LNCAP (cell line): ENCODE measurements around the gene PROK2.

Experiments used
- TF ChIP-seq, protein P1 (sequence below): fragments of 450-650 bp; IDR thresholded peaks from 2 replicates; pipeline ENCODE4 v1.5.1; 2017; ENCODE audit warnings: mild to moderate bottlenecking

PROK2 gene

DNA sequence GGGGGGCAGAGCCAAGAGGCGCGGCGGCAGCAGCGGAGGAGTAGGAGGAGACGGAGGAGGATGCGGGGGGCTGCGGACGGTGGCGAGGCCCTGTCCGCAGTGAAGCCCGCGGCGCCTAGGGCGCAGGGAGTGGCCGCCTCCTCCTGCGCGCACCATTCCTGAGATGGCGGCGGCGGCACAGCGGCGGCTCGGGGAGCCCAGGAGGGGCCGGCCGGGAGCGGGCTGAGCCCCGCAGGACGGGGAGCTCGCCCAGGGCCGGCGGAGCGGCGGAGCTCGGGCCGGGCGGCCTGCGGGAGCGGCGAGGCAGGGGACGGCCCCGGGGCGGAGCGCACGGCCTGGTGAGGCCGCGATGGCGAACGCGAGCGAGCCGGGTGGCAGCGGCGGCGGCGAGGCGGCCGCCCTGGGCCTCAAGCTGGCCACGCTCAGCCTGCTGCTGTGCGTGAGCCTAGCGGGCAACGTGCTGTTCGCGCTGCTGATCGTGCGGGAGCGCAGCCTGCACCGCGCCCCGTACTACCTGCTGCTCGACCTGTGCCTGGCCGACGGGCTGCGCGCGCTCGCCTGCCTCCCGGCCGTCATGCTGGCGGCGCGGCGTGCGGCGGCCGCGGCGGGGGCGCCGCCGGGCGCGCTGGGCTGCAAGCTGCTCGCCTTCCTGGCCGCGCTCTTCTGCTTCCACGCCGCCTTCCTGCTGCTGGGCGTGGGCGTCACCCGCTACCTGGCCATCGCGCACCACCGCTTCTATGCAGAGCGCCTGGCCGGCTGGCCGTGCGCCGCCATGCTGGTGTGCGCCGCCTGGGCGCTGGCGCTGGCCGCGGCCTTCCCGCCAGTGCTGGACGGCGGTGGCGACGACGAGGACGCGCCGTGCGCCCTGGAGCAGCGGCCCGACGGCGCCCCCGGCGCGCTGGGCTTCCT lies 31.0 kb downstream of the PROK2 start, which contains the start of gene GPR27:
GPR27 (plus strand) TSS at position 155 of the 909 bp plus-strand sequence; CDS start at position 350, 195 bp downstream.
- TF ChIP-seq, protein P1, sequence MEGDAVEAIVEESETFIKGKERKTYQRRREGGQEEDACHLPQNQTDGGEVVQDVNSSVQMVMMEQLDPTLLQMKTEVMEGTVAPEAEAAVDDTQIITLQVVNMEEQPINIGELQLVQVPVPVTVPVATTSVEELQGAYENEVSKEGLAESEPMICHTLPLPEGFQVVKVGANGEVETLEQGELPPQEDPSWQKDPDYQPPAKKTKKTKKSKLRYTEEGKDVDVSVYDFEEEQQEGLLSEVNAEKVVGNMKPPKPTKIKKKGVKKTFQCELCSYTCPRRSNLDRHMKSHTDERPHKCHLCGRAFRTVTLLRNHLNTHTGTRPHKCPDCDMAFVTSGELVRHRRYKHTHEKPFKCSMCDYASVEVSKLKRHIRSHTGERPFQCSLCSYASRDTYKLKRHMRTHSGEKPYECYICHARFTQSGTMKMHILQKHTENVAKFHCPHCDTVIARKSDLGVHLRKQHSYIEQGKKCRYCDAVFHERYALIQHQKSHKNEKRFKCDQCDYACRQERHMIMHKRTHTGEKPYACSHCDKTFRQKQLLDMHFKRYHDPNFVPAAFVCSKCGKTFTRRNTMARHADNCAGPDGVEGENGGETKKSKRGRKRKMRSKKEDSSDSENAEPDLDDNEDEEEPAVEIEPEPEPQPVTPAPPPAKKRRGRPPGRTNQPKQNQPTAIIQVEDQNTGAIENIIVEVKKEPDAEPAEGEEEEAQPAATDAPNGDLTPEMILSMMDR = no peak

GRCh38 chr3:71752831-71753700 lies 31.9 kb downstream of the PROK2 start:
- TF ChIP-seq, protein P1 = no peak

DNA sequence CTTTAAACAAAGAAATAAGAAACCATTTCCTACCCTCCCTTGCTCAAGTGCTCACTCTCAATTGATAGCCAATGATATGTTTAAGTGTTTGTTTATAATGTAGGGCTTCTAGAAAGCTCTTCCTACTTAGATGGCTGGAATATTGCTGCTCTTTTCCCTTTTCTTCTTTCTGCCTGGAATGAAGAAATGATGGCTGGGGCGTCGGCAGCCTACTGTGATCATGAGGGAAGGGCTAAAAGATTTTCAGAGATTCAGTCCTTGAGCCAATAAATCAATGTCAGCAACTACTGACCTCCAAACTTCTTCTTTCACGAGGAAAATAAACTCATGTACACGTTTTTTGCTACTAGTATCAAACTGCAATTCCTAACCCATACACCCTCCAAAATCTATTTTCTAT lies 33.3 kb downstream of the PROK2 start:
- TF ChIP-seq, protein P1 = no peak

- TF ChIP-seq, protein P1 = no peak
Observed at GRCh38 chr3:71744738-71745137, 40.2 kb downstream of the PROK2 start.

DNA sequence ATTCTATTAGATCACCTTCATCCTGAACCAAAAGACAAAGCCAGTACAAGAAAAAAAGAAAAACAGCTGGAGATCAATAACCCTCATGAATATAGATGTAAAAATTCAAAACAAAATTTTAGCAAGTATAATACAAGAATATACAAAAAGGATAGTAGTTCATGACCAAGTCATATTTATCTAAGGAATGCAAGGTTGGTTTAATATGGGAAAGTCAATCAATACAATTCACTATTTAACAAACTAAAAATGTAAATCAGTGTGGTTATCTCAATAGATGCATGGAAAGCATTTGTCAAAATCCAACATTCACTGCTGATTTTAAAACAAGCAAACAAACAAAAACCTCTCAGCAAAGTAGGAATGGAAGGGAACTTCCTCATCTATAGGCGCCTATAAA lies 42.3 kb downstream of the PROK2 start:
- TF ChIP-seq, protein P1 = no peak

GRCh38 chr3:71734881-71735280 lies 50.1 kb downstream of the PROK2 start:
- TF ChIP-seq, protein P1 = no peak

GRCh38 chr3:71733319-71733718 lies 51.6 kb downstream of the PROK2 start:
- TF ChIP-seq, protein P1 = no peak
